Urothelium cell line (cell line): ENCODE measurements around the gene ABCA7.

Source experiments
- DNase-seq: peaks from one replicate; pipeline ENCODE4 v3.0.0; 2011; ENCODE audit warnings: low spot score, mixed read lengths
- FAIRE-seq: peaks from 2 replicates; lab custom pipeline; 2011; peaks lifted over from hg19 to GRCh38; lab: Jason Lieb, UNC

Gene ABCA7

GRCh38 chr19:1086613-1087012 is 46.7 kb downstream of the ABCA7 start:
- DNase-seq (no peak), FAIRE-seq (no peak)

GRCh38 chr19:1087813-1088415 is 48.0 kb downstream of the ABCA7 start:
- DNase-seq (no peak), FAIRE-seq (no peak)

- DNase-seq, result no peak
- no peak for FAIRE-seq
Measured at GRCh38 chr19:1088416-1089010, 48.6 kb downstream of the ABCA7 start.

- DNase-seq, result no peak
- no peak for FAIRE-seq
Measured at GRCh38 chr19:1089126-1089771, 49.3 kb downstream of the ABCA7 start.

- no peak for FAIRE-seq
- no peak for DNase-seq
Measured at GRCh38 chr19:1089891-1090290, 50.0 kb downstream of the ABCA7 start.

GRCh38 chr19:1090731-1091543 is 51.0 kb downstream of the ABCA7 start:
- DNase-seq (no peak), FAIRE-seq (no peak)

- DNase-seq (no peak), FAIRE-seq (no peak)
Measured at GRCh38 chr19:1091544-1092175, 51.8 kb downstream of the ABCA7 start.

GRCh38 chr19:1093330-1093729 is 53.4 kb downstream of the ABCA7 start:
- FAIRE-seq (no peak), DNase-seq (no peak)

GRCh38 chr19:1093811-1094553 is 54.1 kb downstream of the ABCA7 start:
- FAIRE-seq (no peak), DNase-seq (no peak)

- no peak for FAIRE-seq
- no peak for DNase-seq
Measured at GRCh38 chr19:1094655-1094977, 54.7 kb downstream of the ABCA7 start.

GRCh38 chr19:1094978-1095701 is 55.2 kb downstream of the ABCA7 start, which contains the start of gene POLR2E:
Gene POLR2E (minus strand): TSS chr19:1095375. CDS start chr19:1095315, 60 bp downstream.
- DNase-seq (peak; percentile 93), FAIRE-seq (peak; percentile 48)

GRCh38 chr19:1097810-1098176 is 57.9 kb downstream of the ABCA7 start:
- no peak for DNase-seq
- no peak for FAIRE-seq

GRCh38 chr19:1098177-1099051 is 58.5 kb downstream of the ABCA7 start:
- FAIRE-seq, result no peak
- no peak for DNase-seq

GRCh38 chr19:1101337-1101698 is 61.4 kb downstream of the ABCA7 start:
- DNase-seq, result no peak
- no peak for FAIRE-seq

GRCh38 chr19:1102407-1103131 is 62.7 kb downstream of the ABCA7 start:
- no peak for FAIRE-seq

GRCh38 chr19:1103132-1103707 is 63.3 kb downstream of the ABCA7 start:
- FAIRE-seq (no peak), DNase-seq (no peak)

More at GRCh38 chr19:1102407-1103131, 62.7 kb downstream of the ABCA7 start:
- DNase-seq, result peak; percentile 70

- no peak for FAIRE-seq
- DNase-seq, result peak; percentile 95
Measured at GRCh38 chr19:1103708-1104310, 63.9 kb downstream of the ABCA7 start, which contains the start of gene GPX4. Gene GPX4 (plus strand): TSS chr19:1103994. CDS start chr19:1104044, 50 bp downstream.
